Measurements from ENCODE around the gene ZNRF1. TPM values are rescaled to one million over a fixed set of nuclear protein-coding genes. Genes with fewer than 3 reads are reported as not detected.

Gene ZNRF1
- polyA plus RNA-seq, 1 experiment = 36.5 TPM

DNA sequence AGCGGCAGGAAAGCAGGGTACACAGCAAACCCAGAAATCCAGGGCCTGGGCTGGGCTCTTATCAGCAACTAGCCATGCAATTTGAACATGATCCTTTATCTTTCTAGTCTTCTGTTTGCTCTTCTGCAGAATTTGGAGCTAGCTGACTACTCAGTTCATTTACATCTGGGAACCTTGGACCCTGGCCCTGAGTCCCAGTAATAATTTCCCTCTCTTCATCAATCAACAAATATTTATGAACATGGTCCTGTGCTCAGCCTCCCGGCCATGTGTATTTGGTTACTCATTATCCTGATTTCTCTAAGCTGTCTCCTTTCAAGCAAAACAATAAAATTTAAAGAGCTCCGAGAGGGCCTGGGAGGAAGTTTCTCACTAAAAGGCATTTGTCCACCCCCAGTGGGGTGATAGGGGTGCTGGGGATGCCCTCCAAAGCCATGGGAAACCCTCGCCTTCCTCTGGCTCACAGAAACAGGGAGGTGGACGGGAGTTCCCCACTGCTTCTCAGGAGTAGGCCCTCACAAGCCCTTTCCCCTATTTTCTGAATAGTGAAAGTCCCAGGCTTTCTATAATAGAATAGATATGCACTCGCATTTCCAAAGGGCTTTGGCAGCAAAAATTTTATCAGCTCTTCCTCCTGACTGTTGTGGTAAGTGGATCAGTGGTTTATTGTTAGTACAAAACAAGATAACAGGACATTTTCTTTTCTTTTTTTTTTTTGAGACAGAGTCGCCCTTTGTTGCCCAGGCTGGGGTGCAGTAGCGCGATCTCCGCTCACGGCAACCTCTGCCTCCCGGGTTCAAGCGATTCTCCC is 7.0 kb upstream of the ZNRF1 start:
- TF ChIP-seq, protein P1, sequence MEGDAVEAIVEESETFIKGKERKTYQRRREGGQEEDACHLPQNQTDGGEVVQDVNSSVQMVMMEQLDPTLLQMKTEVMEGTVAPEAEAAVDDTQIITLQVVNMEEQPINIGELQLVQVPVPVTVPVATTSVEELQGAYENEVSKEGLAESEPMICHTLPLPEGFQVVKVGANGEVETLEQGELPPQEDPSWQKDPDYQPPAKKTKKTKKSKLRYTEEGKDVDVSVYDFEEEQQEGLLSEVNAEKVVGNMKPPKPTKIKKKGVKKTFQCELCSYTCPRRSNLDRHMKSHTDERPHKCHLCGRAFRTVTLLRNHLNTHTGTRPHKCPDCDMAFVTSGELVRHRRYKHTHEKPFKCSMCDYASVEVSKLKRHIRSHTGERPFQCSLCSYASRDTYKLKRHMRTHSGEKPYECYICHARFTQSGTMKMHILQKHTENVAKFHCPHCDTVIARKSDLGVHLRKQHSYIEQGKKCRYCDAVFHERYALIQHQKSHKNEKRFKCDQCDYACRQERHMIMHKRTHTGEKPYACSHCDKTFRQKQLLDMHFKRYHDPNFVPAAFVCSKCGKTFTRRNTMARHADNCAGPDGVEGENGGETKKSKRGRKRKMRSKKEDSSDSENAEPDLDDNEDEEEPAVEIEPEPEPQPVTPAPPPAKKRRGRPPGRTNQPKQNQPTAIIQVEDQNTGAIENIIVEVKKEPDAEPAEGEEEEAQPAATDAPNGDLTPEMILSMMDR (IDR thresholded peaks at IDR 0.05; ENCODE audit: low read depth, low read length) = no peak
- ChIA-PET POLR2A (no interaction called here), CTCF (interaction anchor here (1.2 to 1.4 kb wide), 2 partner anchors 12 to 119 kb away, joined by 3 to 9 read pairs; no protein-coding TSS in a partner anchor)
- Histone ChIP-seq H3K9me3 (ENCODE audit: control insufficient read depth, insufficient read depth, low read length) (no peaks in the 10 kb centered on the region), H3K4me3 (ENCODE audit: low read depth, low read length) (no peak overlapping the region), H3K27ac (ENCODE audit: low read depth, low read length) (no peak overlapping the region), H3K27me3 (ENCODE audit: control insufficient read depth, insufficient read depth, low read length) (no peaks in the 10 kb centered on the region)
- no peak for DNase-seq (ENCODE audit: low read depth, low spot score)

DNA sequence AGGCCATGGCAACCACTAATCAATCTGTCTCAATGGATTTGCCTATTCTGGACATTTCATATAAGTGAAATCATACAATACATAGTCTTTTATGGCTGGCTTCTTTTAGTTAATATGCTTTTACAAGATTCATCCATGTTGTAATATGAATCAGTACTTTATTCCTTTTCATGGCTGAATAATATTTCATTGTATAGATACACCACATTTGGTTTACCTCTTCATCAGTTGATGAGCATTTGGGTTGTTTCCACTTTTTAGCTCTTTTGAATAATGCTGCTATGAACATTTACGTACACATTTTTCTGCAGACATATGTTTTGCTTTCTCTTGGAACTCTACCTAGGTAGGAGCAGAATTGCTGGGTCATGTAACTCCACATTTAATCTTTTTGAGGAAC is 2.8 kb upstream of the ZNRF1 start:
- ChIA-PET POLR2A (interaction anchor here (1.5 kb wide), 1 partner anchor 115 kb away, joined by 4 read pairs; no protein-coding TSS in a partner anchor), CTCF (interaction anchor here (1.2 to 4.8 kb wide), 2 partner anchors 10 to 116 kb away, joined by 4 to 144 read pairs; no protein-coding TSS in a partner anchor)
- no peak overlapping the region for H3K4me3 ChIP-seq (ENCODE audit: low read depth, low read length)
- TF ChIP-seq, protein P1 (IDR thresholded peaks at IDR 0.05; ENCODE audit: low read depth, low read length) = no peak
- DNase-seq (ENCODE audit: low read depth, low spot score) = no peak
- no peaks in the 10 kb centered on the region for H3K27me3 ChIP-seq (ENCODE audit: control insufficient read depth, insufficient read depth, low read length)
- H3K27ac ChIP-seq (ENCODE audit: low read depth, low read length) = no peak overlapping the region
- H3K9me3 ChIP-seq (ENCODE audit: control insufficient read depth, insufficient read depth, low read length) = no peaks in the 10 kb centered on the region; the same call in 1 of the 2 replicates

DNA sequence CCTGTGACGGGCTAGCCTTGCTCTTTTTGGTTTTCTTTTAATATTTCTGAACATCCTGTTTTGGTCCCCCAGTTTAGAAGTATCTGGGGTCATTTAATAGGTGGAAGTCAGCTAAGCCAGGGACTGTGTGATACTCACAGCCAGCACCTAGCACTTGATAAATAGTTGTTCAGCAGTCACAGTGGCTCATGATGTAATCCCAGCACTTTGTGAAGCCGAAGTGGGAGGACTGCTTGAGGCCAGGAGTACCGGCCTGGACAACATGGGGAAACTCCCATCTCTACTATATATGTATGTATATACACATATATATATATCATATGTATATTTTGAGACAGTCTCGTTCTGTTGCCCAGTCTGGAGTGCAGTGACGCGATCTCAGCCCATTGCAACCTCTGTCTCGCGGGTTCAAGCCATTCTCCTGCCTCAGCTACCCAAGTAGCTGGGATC is 1.8 kb upstream of the ZNRF1 start:
- CTCF ChIA-PET = interaction anchor here (1.0 to 4.8 kb wide), 4 partner anchors 111 to 202 kb away, joined by 3 to 144 read pairs (median 12); no protein-coding TSS in a partner anchor
- Histone ChIP-seq H3K4me3 (ENCODE audit: low read depth, low read length) (no peak overlapping the region), H3K27ac (ENCODE audit: low read depth, low read length) (no peak overlapping the region), H3K27me3 (ENCODE audit: control insufficient read depth, insufficient read depth, low read length) (no peaks in the 10 kb centered on the region), H3K9me3 (ENCODE audit: control insufficient read depth, insufficient read depth, low read length) (no peaks in the 10 kb centered on the region; the same call in 1 of the 2 replicates)
- TF ChIP-seq, protein P1 (IDR thresholded peaks at IDR 0.05; ENCODE audit: low read depth, low read length) = no peak
- POLR2A ChIA-PET = interaction anchor here (1.5 kb wide), 1 partner anchor 114 kb away, joined by 4 read pairs; no protein-coding TSS in a partner anchor
- no peak for DNase-seq (ENCODE audit: low read depth, low spot score)

DNA sequence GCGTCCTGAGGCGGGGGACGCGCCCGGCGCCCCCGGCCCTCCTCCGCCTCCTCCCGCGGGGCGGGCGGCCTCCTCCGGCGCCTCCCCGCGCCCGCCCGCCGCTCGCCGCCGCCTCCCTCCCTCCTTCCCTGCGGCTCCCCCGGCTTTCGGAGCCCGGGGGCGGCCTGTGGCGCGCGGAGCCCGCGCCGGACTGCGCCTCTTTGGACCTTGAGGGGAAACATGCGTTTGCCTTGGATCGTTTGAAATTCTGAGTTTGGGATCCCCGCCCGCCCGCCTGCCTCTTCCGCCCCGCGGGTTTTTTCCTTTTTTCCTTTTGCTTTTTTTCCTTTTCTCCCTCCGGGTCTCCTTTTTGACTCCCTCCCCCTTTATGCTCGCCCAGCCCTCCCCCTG is 390 bp downstream of the ZNRF1 start:
- Histone ChIP-seq H3K27ac (ENCODE audit: low read depth, low read length) (no peak overlapping the region), H3K27me3 (ENCODE audit: control insufficient read depth, insufficient read depth, low read length) (no peaks in the 10 kb centered on the region), H3K4me3 (ENCODE audit: low read depth, low read length) (peak overlapping the region; percentile 92), H3K9me3 (ENCODE audit: control insufficient read depth, insufficient read depth, low read length) (no peaks in the 10 kb centered on the region; the same call in 1 of the 2 replicates)
- ChIA-PET POLR2A (interaction anchor here (1.0 to 2.1 kb wide), 2 partner anchors 27 to 112 kb away, joined by 3 to 16 read pairs; no protein-coding TSS in a partner anchor), CTCF (interaction anchor here (1.4 to 4.8 kb wide), 4 partner anchors 66 to 198 kb away, joined by 5 to 144 read pairs (median 8); no protein-coding TSS in a partner anchor)
- TF ChIP-seq, protein P1 (IDR thresholded peaks at IDR 0.05; ENCODE audit: low read depth, low read length) = no peak
- DNase-seq (ENCODE audit: low read depth, low spot score) = no peak

Data from AG04450 (cell line).